Aorta (tissue), 5 donors: Measurements from ENCODE around the gene STRADB. TPM values are rescaled to one million over a fixed set of nuclear protein-coding genes. Genes with fewer than 3 reads are reported as not detected.
"Not testable (repeated sequence)": the region's sequence is repeated elsewhere in the genome, so short reads cannot be mapped to it uniquely, and the experiment has no call there.

Experiments
- ATAC-seq: fragments of 200-7000 bp; cut with Tn5 transposase; one replicate; pipeline ENCODE4 v1.9.1; 2022; ENCODE audit warnings: moderate library complexity; ENCODE audit not compliant: low FRiP score
- DNase-seq, 2 donors: peaks; one replicate each; pipeline ENCODE4 v3.0.0-alpha.2; 2020
- H3K27ac ChIP-seq, 2 donors: one replicate each; pipeline ENCODE4 v1.5.1; 2013; ENCODE audit warnings: low read length in 2 of 2, mild to moderate bottlenecking in 2 of 2, moderate library complexity in 2 of 2, control low read depth in 1 of 2, inconsistent platforms in 1 of 2, low read depth in 1 of 2
- H3K27me3 ChIP-seq, 2 donors: one replicate each; pipeline ENCODE4 v1.6.1; 2013; ENCODE audit warnings: control low read depth in 1 of 2, low read length in 1 of 2, mild to moderate bottlenecking in 1 of 2, moderate library complexity in 1 of 2; ENCODE audit not compliant: insufficient read depth in 2 of 2, control insufficient read depth in 1 of 2
- H3K36me3 ChIP-seq, 2 donors: one replicate each; pipeline ENCODE4 v1.6.1; 2013; ENCODE audit warnings: control low read depth in 1 of 2, low read length in 1 of 2, mild to moderate bottlenecking in 1 of 2; ENCODE audit not compliant: insufficient read depth in 2 of 2, control insufficient read depth in 1 of 2
- H3K4me1 ChIP-seq, 2 donors: one replicate each; pipeline ENCODE4 v1.6.1; 2013; ENCODE audit warnings: low read length in 2 of 2, control low read depth in 1 of 2, mild to moderate bottlenecking in 1 of 2, moderate library complexity in 1 of 2; ENCODE audit not compliant: insufficient read depth in 2 of 2, control insufficient read depth in 1 of 2
- H3K4me3 ChIP-seq, 2 donors: one replicate each; pipeline ENCODE4 v1.5.1; 2013; ENCODE audit warnings: low read length in 2 of 2, control low read depth in 1 of 2, mild to moderate bottlenecking in 1 of 2
- H3K9me3 ChIP-seq: one replicate; pipeline ENCODE4 v1.6.1; 2013; ENCODE audit warnings: mild to moderate bottlenecking, low read length; ENCODE audit not compliant: control insufficient read depth
- WGBS, 2 donors: extraction: QIAGEN DNeasy Blood & Tissue Kit; methylation state at CpG; one replicate each; pipeline ENCODE4 v1.1.7; 2013; 5-methylcytosine and 5-hydroxymethylcytosine counted together
- intact Hi-C, 2 donors: fragments of 100-400 bp; cut with DNase I; formaldehyde crosslinking; loops; one replicate each; pipeline versions ENCODE4 v1.14.2 to v1.15.0; 2022
- polyA plus RNA-seq, 2 donors: library from polyadenylated mRNA; stranded (reverse); fragments of 200-250 nt; gene quantifications; one replicate each; pipeline ENCODE4 v1.2.3, GENCODE V29; 2013
- total RNA-seq, 2 donors: library from RNA; stranded (reverse); fragmentation: NEBNext Ultra II Directional; extraction: Animal tissue kit (Norgen Biotek cat#: 25700); gene quantifications; one replicate each; pipeline ENCODE4 v1.2.1, GENCODE V29; 2021
- donor health status: healthy with polysubstance abuse.
- donor health status: Bipolar disorder and iron deficiency.
- donor health status: DM: no; HTN: no; CAD: no.
- donor health status: DM: no; HTN: no; CAD: no.
- donor health status: DM: yes; HTN: yes; CAD: no.

Gene STRADB
- total and polyA plus RNA-seq, 4 donors: 15.5 to 29.7 (median 16.7) TPM

DNA sequence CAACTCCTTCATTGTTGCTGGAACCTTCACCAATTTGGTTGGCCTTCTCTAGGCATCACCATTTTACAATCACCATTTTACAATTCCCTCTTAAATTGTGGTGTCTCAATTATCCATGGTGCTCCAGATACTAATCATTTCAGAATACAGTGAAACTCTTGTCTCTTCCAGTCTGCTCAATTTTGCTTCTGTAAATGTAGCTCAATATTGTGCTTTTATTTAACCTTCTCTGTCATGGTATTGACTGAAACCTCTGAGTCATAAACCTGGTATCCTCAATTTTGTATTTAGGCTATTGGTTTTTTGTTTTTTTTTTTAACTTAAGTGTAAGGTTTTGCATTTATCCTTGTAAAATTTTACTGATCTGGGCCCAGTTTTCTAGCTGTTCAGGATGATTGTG is 16.1 kb downstream of the STRADB start:
- Histone ChIP-seq H3K4me3 (no peak overlapping the region), H3K27me3 (no peaks in the 10 kb centered on the region), H3K27ac (no peak overlapping the region), H3K9me3 (no peaks in the 10 kb centered on the region), H3K4me1 (no peaks in the 10 kb centered on the region), H3K36me3 (peaks cover 0 to 5% of the 10 kb centered on the region in 2 donors)
- intact Hi-C loops: no loop called here
- ATAC-seq (no peak), DNase-seq (no peak)

DNA sequence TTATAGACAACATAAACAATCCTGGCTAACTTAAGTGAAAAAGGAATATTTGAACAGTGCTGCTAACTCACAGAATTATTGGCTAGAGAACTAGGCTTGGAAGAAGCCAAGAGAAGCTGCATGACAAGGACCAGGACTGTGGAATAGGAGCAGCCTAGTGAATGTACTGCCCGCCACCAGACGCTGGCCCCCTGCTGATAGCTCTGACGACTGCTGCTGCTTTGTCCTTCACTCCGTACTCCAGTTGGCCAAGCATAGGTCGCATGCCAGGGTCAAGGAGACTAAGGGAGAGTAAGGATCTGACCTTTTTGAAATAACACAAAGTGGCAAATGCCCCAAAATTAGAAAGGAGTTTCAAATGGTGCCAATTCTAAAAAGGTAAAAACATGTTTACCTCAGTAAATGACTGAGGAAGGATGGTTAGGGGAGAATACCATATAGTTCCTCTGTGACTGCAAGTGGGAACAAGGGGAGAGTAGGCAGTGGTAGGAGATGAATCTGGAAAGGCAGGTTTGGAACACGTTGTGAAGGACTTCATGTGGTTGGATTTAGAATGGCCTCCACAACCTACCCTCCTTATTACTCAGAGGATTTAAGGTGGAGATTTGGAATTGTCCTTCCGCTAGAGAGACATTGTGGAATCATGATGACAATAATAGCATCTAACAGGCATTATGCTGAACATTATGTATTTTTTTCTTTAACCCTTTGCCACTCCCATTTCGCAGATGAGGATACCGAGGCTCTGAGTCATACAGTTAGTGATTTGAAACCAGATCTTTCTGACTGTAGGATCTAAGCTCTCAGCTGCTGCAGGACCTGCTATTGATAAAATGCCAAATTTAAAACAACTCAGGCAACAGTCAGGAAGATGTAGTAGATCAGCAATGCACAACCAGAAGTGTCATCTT is 19.5 kb downstream of the STRADB start:
- intact Hi-C loops: no loop called here
- DNase-seq (no peak), ATAC-seq (no peak)
- Histone ChIP-seq H3K27ac (no peak overlapping the region), H3K27me3 (no peaks in the 10 kb centered on the region), H3K36me3 (peaks cover 3 to 5% of the 10 kb centered on the region in 2 donors), H3K9me3 (no peaks in the 10 kb centered on the region), H3K4me1 (no peaks in the 10 kb centered on the region), H3K4me3 (no peak overlapping the region)
- WGBS, 2 donors: 82 to 86% methylated on average over 9 of the region's 9 CpGs

DNA sequence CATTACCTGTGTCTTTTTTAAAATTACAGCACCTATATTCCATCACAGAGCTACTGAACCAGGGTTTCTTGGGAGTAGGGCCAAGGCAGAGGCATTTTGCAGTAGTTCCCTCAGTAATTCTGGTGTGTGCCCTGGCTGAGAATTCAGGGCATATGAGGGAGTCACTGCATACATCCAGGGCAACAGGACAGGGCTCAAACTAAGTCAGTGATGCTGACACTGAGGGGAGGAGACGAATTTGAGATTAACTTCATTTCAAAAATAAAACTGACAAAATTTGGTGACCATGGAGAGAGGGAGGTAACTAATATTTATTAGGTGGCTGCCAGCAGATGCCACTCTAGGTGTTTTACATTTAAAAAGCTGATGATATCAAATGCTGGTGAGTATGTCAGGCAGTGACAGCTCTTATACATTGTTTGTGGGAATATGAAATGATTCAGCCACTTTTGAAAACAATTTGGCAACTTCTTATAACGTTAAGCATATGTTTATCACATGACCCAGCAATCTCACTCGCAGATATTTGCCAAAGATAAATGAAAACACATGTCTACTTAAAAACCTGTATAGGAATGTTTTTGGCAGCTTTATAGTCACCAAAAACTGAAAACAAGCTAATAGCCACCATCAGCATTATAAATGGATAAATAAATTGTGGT is 20.3 kb downstream of the STRADB start:
- peaks cover 3 to 5% of the 10 kb centered on the region in 2 donors for H3K36me3 ChIP-seq
- H3K27ac ChIP-seq: no peak overlapping the region
- H3K4me3 ChIP-seq: no peak overlapping the region
- no peaks in the 10 kb centered on the region for H3K4me1 ChIP-seq
- H3K27me3 ChIP-seq: no peaks in the 10 kb centered on the region
- intact Hi-C loops: no loop called here
- H3K9me3 ChIP-seq: no peaks in the 10 kb centered on the region
- ATAC-seq (no peak), DNase-seq (no peak)
- WGBS, 2 donors: 56 to 65% methylated on average over 3 of the region's 3 CpGs

DNA sequence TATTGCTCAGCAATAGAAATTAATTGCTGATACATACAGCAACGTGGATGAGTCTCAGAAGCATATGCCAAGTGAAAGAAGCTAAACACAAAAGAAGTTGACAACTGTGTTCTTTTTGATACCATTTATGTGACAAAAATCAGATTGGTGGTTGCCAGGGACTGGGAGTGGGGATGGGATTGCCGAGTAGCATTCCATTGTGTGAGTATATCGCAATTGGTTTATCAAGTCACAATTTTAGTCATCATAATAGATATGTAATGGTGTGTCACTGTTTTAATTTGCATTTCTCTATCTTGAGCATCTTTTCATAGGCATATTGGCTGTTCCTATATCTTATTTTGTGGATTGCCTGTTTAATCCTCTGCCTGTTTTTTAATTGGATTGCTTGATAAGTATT is 20.9 kb downstream of the STRADB start:
- Histone ChIP-seq H3K27me3 (no peaks in the 10 kb centered on the region), H3K9me3 (no peaks in the 10 kb centered on the region), H3K27ac (no peak overlapping the region), H3K4me1 (no peaks in the 10 kb centered on the region), H3K36me3 (peaks cover 3 to 5% of the 10 kb centered on the region in 2 donors), H3K4me3 (no peak overlapping the region)
- DNase-seq (no peak), ATAC-seq (no peak)
- 84 to 86% methylated on average over 3 of the region's 3 CpGs for WGBS, 2 donors
- intact Hi-C loops: no loop called here

DNA sequence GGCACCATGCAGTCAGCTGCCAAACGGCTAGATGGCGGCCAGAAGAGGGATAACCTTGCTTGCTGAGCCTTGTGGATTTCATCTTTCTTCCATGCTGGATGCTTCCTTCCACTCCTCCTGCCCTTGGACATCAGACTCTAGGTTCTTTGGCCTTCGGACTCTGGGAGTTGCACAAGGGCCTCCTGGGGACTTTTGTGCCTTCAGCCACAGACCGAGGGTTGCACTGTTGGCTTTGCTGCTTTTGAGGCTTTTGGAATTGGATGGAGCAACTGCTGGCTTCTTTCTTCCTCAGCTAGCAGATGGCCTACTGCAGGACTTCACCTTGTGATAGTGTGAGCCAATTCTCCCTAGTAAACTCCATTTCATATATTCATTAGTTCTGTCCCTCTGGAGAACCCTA is 31.0 kb downstream of the STRADB start:
- ATAC-seq: no peak
- H3K9me3 ChIP-seq: no peaks in the 10 kb centered on the region
- no peak overlapping the region for H3K27ac ChIP-seq
- peaks cover 4 to 6% of the 10 kb centered on the region in 2 donors for H3K36me3 ChIP-seq
- peaks cover 0 to 1% of the 10 kb centered on the region in 2 donors for H3K4me1 ChIP-seq
- no peak for DNase-seq
- H3K4me3 ChIP-seq: no peak overlapping the region
- intact Hi-C loops: no loop called here
- H3K27me3 ChIP-seq: no peaks in the 10 kb centered on the region
- WGBS, 2 donors: 93 to 95% methylated on average over 4 of the region's 4 CpGs

DNA sequence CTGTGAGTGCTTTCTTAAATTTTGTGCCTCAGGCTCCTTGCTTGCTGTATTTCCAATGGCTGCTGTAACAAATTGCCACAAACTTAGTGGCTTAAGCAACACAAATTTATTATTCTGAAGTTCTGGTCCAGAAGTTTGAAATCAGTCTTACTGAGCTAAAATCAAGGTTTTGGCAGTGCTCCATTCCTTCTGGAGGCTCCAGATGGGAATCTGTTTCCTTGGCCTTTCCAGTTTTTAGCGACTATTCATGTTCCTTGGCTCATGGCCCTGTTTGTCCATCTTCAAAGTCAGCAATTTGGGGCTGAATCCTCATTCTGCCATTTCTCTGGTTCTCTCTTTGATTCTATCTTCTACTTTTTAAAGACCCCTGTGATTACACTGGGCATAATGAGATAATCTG is 31.8 kb downstream of the STRADB start:
- intact Hi-C loops: no loop called here
- DNase-seq (no peak), ATAC-seq (no peak)
- peaks cover 4 to 6% of the 10 kb centered on the region in 2 donors for H3K36me3 ChIP-seq
- H3K9me3 ChIP-seq: no peaks in the 10 kb centered on the region
- 33 to 41% methylated on average over 1 of the region's 1 CpG for WGBS, 2 donors
- peaks cover 0 to 1% of the 10 kb centered on the region in 2 donors for H3K4me1 ChIP-seq
- no peak overlapping the region for H3K27ac ChIP-seq
- no peaks in the 10 kb centered on the region for H3K27me3 ChIP-seq
- no peak overlapping the region for H3K4me3 ChIP-seq

DNA sequence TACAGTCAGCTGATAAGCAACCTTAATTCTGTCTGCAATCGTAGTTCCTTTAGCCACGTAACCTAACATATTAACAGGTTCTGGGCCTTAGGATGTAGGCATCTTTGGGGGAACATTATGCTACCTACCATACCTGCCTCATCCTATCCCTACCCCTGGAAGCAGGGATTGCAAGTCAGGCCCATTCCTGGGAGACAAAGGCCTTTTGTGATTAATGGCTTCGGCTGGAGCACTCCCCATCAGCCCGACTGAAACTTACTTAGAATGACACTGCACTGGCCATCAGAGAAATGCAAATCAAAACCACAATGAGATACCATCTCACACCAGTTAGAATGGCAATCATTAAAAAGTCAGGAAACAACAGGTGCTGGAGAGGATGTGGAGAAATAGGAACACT is 32.2 kb downstream of the STRADB start:
- H3K36me3 ChIP-seq, H3K4me1 ChIP-seq, H3K27ac ChIP-seq, H3K9me3 ChIP-seq, H3K27me3 ChIP-seq, H3K4me3 ChIP-seq, DNase-seq, ATAC-seq, intact Hi-C loops: not testable (repeated sequence)
- WGBS, 2 donors: 81 to 91% methylated on average over 4 of the region's 4 CpGs

DNA sequence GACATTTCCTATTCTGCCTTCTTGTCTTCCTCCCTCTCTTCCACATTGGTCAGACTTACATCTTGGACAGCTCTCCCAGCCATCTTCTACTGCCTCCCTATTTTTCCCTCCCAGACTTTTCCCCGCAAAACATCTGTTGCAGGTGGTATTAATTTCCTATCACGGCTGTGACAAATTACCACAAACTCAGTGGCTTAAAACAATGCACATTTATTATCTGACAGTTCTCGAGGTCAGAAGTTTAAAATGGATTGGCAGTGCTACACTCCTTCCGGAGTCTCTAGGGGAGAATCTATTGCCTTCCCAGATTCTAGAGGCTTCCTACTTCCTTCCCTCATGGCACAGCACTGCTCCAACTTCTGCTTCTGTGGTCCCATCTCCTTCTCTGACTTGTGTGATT is 33.3 kb downstream of the STRADB start:
- Histone ChIP-seq H3K9me3 (no peaks in the 10 kb centered on the region), H3K27ac (no peak overlapping the region), H3K36me3 (peaks cover 4 to 6% of the 10 kb centered on the region in 2 donors), H3K4me1 (peaks cover 0 to 1% of the 10 kb centered on the region in 2 donors), H3K4me3 (no peak overlapping the region), H3K27me3 (no peaks in the 10 kb centered on the region)
- DNase-seq (no peak), ATAC-seq (no peak)
- whole genome bisulfite sequencing, 2 donors: 22 to 27% methylated on average over 4 of the region's 4 CpGs
- intact Hi-C loops: no loop called here

DNA sequence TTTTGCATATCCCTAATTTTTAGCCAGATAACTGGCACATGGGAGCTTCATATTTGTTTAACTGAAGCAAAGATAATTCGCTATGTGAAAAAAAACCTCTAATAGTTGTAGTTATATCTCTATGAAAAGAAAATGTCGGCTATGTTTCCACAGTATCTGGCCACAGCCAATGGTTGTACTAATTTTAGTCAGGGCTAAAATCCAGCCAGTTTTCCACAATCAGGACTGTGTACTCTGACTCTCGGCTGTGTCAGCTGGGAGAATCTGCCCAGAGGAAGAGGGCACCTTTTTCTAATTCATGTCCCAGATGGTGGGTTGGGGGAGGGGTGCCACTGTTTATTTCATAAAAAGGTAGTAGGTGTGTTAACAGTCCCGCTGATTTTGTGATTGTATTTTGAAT is 38.8 kb downstream of the STRADB start:
- Histone ChIP-seq H3K9me3 (no peaks in the 10 kb centered on the region), H3K27me3 (no peaks in the 10 kb centered on the region), H3K4me1 (no peaks in the 10 kb centered on the region), H3K36me3 (no peaks in the 10 kb centered on the region), H3K27ac (no peak overlapping the region), H3K4me3 (no peak overlapping the region)
- ATAC-seq: no peak
- intact Hi-C loops: no loop called here
- 70 to 73% methylated on average over 4 of the region's 4 CpGs for WGBS, 2 donors
- DNase-seq: no peak
